DMS114 treated with DMSO at 0.1 percent for 48 hours (cell line): ENCODE data around the gene UNC5C.
"Not testable (repeated sequence)": the region's sequence is repeated elsewhere in the genome, so short reads cannot be mapped to it uniquely, and the experiment has no call there.

Experiments
- DNase-seq: peaks from one replicate; lab custom pipeline; 2025; ENCODE audit not compliant: unreplicated experiment; lab: John Stamatoyannopoulos, UW

UNC5C gene

DNA sequence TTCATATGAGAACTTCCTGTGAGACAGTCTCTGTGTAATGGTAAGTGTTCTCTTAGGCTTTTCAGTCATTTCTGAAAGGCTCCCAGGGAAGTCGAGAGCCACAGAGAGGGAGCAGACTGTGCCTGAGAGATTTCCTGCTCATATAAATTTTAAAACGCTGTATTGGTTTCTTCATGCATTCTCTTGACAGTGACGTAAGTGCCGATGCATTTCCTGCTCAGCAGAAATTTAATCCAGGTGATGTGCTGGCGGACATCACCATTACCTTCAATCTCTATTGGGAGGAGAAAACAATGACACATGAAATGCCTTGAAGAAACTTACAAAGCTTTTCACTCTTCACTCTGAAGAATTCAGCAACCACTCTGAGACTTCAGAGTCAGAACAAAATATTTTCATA lies 407.4 kb downstream of the UNC5C start:
- no peak for DNase-seq

DNA sequence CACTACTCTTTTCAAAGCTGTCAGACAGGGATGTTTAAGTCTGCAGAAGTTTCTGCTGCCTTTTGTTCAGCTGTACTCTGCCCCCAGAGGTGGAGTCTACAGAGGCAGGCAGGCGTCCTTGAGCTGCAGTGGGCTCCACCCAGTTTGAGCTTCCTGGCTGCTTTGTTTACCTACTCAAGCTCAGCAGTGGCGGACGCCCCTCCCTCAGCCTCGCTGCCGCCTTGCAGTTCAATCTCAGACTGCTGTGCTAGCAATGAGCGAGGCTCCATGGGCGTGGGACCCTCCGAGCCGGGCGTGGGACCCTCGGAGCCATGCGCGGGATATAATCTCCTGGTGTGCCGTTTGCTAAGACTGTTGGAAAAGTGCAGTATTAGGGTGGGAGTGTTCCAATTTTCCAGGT lies 409.3 kb downstream of the UNC5C start:
- DNase-seq, result not testable (repeated sequence)

DNA sequence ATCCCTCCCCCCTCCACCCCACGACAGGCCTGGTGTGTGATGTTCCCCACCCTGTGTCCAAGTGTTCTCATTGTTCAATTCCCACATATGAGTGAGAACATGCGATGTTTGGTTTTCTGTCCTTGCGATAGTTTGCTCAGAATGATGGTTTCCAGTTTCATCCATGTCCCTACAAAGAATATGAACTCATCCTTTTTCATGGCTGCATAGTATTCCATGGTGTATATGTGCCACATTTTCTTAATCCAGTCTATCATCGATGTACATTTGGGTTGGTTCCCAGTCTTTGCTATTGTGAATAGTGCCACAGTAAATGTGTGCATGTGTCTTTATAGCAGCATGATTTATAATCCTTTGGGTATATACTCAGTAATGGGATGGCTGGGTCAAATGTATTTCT lies 414.8 kb downstream of the UNC5C start:
- not testable (repeated sequence) for DNase-seq

DNA sequence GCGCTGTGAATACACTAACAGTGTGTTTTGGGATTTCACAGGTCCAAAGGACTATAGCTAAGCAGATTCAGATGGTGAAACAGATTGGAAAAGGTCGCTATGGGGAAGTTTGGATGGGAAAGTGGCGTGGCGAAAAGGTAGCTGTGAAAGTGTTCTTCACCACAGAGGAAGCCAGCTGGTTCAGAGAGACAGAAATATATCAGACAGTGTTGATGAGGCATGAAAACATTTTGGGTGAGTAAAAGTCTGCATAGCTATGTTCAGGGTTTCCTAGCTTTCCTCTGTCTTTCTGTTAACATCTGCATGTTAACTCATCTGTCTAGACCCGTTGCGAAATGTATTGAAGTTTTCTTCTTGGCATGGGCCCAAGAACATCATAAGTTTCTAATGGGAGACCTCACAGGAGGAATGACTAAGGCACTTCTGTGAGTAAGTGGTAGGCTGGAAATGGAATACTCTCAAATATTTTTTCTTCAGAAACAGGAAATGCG lies 418.9 kb downstream of the UNC5C start:
- DNase-seq, result no peak

DNA sequence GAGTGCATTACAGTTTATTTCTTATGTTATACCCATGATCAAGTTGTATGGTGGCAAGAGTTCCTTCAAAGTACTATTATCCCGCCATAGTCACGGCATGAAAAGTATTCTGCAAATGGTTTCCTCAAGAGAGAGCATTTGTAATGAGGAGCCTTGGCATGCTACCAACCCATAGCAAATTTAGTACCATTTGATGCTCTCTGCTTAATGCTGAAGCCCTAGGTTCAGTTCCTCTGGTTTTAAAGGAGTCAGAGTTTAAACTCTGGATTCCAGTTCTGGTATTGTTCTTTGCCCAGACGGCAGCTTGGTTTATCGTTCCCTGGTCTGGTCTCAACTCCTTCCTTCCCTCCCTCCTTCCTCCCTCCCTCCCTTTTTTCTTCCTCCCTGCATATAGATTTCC lies 419.7 kb downstream of the UNC5C start:
- DNase-seq, result no peak

DNA sequence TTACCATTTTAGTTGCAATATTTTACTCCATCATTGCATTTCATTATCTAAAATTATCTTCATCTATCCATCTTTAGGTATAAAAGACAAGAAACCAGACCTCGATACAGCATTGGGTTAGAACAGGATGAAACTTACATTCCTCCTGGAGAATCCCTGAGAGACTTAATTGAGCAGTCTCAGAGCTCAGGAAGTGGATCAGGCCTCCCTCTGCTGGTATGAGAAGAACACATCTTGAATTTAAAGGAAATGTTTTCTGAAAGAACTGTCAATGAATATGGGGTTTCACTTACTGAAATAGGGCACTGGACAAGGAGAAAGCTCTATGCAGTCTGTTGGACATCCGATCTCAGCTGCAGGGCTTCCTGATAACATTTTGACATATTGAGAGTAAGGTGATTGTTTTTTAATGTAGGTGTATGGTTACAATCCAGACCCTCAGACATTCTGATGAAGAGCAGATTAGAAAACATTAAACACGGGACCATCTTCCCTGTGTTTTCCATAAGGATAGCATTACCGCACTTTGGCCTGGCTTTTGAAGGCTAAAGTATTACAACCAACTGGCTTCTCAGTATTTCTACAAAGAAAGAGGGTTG lies 423.8 kb downstream of the UNC5C start:
- DNase-seq, result peak; percentile 20

DNA sequence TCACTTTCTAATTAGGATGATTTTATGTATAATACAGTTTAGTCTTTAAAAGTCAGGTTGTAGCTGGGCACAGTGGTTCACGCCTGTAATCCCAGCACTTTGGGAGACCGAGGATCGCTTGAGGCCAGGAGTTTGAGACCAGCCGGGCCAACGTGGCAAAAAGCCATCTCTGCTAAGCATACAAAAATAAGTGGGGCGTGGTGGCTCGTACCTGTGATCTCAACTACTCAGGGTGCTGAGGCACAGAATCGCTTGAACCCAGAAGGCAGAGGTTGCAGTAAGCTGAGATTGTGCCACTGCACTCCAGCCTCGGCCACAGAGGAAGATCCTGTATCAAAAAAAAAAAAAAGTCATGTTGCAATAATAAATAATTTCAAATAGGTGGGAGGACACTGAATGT lies 426.8 kb downstream of the UNC5C start:
- no peak for DNase-seq

DNA sequence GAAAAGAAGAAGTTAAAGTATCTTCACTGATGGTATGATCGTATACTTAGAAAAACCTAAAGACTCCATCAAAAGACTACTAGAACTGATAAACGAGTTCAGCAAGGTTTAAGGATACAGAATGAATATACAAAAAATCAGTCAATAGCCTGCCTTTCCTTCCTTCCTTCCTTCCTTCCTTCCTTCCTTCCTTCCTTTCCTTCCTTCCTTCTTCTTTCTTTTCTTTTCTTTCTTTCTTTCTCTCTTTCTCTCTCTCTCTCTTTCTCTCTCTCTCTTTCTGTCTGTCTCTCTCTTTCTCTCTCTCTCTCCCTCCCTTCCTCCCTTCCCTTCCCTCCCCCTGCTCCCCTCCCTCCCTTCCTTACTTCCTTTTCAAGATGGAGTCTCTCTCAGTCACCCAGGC lies 428.3 kb downstream of the UNC5C start:
- DNase-seq, result no peak

DNA sequence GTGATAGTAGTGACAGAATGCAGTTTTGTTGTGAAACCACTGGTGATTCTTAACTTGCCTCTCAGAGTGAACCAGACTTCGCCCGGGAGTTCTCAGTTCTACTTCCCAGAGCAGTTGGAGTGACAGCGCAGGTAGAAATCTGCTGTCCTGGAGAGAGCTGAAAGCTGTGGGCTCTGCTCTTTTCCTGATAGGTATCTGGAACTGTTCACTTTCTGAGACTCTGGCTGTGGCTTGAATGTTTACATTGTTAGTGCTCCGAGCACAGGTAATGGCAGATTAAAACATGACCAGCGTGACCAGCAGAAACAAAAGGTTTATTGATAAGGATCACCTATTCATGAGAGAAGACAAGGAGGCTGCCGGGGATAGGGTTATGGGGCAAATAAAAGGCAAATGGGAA lies 430.3 kb downstream of the UNC5C start:
- DNase-seq, result no peak

DNA sequence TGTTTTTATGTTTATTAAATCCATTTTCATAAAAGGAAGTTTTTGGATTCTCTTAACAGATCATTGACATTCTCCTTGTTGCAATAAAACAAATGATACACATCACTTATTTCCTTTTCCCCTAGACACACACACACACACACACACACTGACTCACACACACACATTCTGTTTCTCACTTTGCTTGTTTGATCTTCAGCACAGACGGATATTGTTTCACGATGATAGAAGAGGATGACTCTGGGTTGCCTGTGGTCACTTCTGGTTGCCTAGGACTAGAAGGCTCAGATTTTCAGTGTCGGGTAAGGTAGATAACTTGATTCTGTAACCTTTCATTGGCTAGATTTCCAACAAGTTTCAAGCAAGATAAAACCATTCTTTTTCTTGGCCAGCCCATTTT lies 434.3 kb downstream of the UNC5C start:
- no peak for DNase-seq
